Activated CD8-positive, alpha-beta memory T cell treated with anti-CD3 and anti-CD28 coated beads for 1 hour (primary cell): ENCODE data around the gene TUBGCP3.

Experiments used
- DNase-seq, 2 donors: peaks; one replicate each; pipeline ENCODE4 v3.0.0-alpha.2; 2020; ENCODE audit warnings: low read depth in 1 of 2; ENCODE audit errors: extremely low read depth in 1 of 2

The TUBGCP3 gene

GRCh38 chr13:112444416-112445399, 143.2 kb downstream of the TUBGCP3 start:
- DNase-seq, result no peak

- DNase-seq, result no peak
These were observed 144.0 kb downstream of the TUBGCP3 start for GRCh38 chr13:112443995-112444311.

- DNase-seq, result no peak
These were observed 144.6 kb downstream of the TUBGCP3 start for GRCh38 chr13:112443191-112443994.

GRCh38 chr13:112442483-112443090, 145.4 kb downstream of the TUBGCP3 start:
- DNase-seq, result no peak

GRCh38 chr13:112441779-112442310, 146.1 kb downstream of the TUBGCP3 start:
- DNase-seq, result no peak

- no peak for DNase-seq
These were observed 146.7 kb downstream of the TUBGCP3 start for GRCh38 chr13:112441226-112441625.

GRCh38 chr13:112438515-112438914, 149.4 kb downstream of the TUBGCP3 start:
- no peak for DNase-seq

- DNase-seq, result no peak
These were observed 149.9 kb downstream of the TUBGCP3 start for GRCh38 chr13:112438094-112438493.

GRCh38 chr13:112435973-112436372, 152.0 kb downstream of the TUBGCP3 start:
- DNase-seq, result no peak
